ENCODE results near the gene APOH. TPM values are rescaled to one million over a fixed set of nuclear protein-coding genes. Genes with fewer than 3 reads are reported as not detected.

The APOH gene
- total and polyA plus RNA-seq, 12 donors = 0.11 to 1.7 (median 1.5) TPM; not detected in 7

GRCh38 chr17:66191593-66192377 lies 37.4 kb downstream of the APOH start, which contains the start of gene CEP112:
Gene CEP112, minus strand, starts transcription at chr17:66192133.
- H3K27me3 ChIP-seq = no peaks in the 10 kb centered on the region
- H3K4me3 ChIP-seq = peak within 1 kb of the TSS; percentile 11 to 80 (median 70)
- intact Hi-C loops (cut with DNase I) = no loop called here
- H3K27ac ChIP-seq = peak within 1 kb of the TSS in 3 of 5 donors; percentile 54 to 76 (median 56)
- no peaks in the 10 kb centered on the region for H3K36me3 ChIP-seq (replicated peaks in 1 of 2)
- 0 to 2% (median 1%) methylated on average over 8 to 83 of the region's 83 CpGs for WGBS, 4 donors
- peaks cover 4 to 11% of the 10 kb centered on the region in 2 donors for H3K4me1 ChIP-seq (replicated peaks in 1 of 2)
- peak; percentile 64 to 81 (median 76) for DNase-seq
- peak in 1 of 6 experiments; percentile 9 for TF ChIP-seq CTCF (IDR thresholded peaks at IDR 0.05)
- TF ChIP-seq POLR2A (IDR thresholded peaks at IDR 0.05) = peak in 1 of 2 donors; percentile 27
- H3K9me3 ChIP-seq (replicated peaks in 1 of 3) = no peaks in the 10 kb centered on the region

GRCh38 chr17:66190738-66191592 lies 38.2 kb downstream of the APOH start:
- Histone ChIP-seq H3K9me3 (replicated peaks in 1 of 3) (no peaks in the 10 kb centered on the region), H3K4me1 (replicated peaks in 1 of 2) (peaks cover 4 to 11% of the 10 kb centered on the region in 2 donors), H3K36me3 (replicated peaks in 1 of 2) (no peaks in the 10 kb centered on the region), H3K4me3 (peak overlapping the region in 2 of 4 donors; percentile 75 to 80), H3K27me3 (no peaks in the 10 kb centered on the region), H3K27ac (peak overlapping the region in 3 of 5 donors; percentile 54 to 76 (median 56))
- DNase-seq = no peak
- TF ChIP-seq CTCF (IDR thresholded peaks at IDR 0.05) = no peak
- TF ChIP-seq POLR2A (IDR thresholded peaks at IDR 0.05) = no peak
- WGBS, 4 donors = 37 to 48% (median 41%) methylated on average over 16 of the region's 16 CpGs
- intact Hi-C loops (cut with DNase I) = no loop called here

GRCh38 chr17:66187718-66188117 lies 41.5 kb downstream of the APOH start:
- Histone ChIP-seq H3K27ac (no peak overlapping the region), H3K4me1 (replicated peaks in 1 of 2) (peaks cover 4 to 11% of the 10 kb centered on the region in 2 donors), H3K36me3 (replicated peaks in 1 of 2) (no peaks in the 10 kb centered on the region), H3K9me3 (replicated peaks in 1 of 3) (no peaks in the 10 kb centered on the region), H3K4me3 (no peak overlapping the region), H3K27me3 (no peaks in the 10 kb centered on the region)
- 87 to 95% (median 93%) methylated on average over 2 of the region's 2 CpGs for WGBS, 4 donors
- intact Hi-C loops (cut with DNase I) = no loop called here
- TF ChIP-seq POLR2A (IDR thresholded peaks at IDR 0.05) (no peak), CTCF (IDR thresholded peaks at IDR 0.05) (no peak)
- no peak for DNase-seq

- no peak for TF ChIP-seq POLR2A (IDR thresholded peaks at IDR 0.05)
- TF ChIP-seq CTCF (IDR thresholded peaks at IDR 0.05) = no peak
- no peaks in the 10 kb centered on the region for H3K27me3 ChIP-seq
- H3K36me3 ChIP-seq (replicated peaks in 1 of 2) = no peaks in the 10 kb centered on the region
- intact Hi-C loops (cut with DNase I) = no loop called here
- H3K4me1 ChIP-seq (replicated peaks in 1 of 2) = peaks cover 0 to 2% of the 10 kb centered on the region in 2 donors
- H3K27ac ChIP-seq = no peak overlapping the region
- H3K4me3 ChIP-seq = no peak overlapping the region
- H3K9me3 ChIP-seq (replicated peaks in 1 of 3) = no peaks in the 10 kb centered on the region
- DNase-seq = no peak
- WGBS, 4 donors = 97 to 100% (median 98%) methylated on average over 4 of the region's 4 CpGs
Observed at GRCh38 chr17:66185862-66186261, 43.4 kb downstream of the APOH start.

Measured in adrenal gland (tissue), 12 donors.